Activated CD4-positive, alpha-beta T cell treated with anti-CD3 and anti-CD28 coated beads, Interleukin-2, amount 10 ng/mL, durations not matched to agents 24 days and 14 days (primary cell): ENCODE data around the gene RAB4B. TPM values are rescaled to one million over a fixed set of nuclear protein-coding genes. Genes with fewer than 3 reads are reported as not detected.
"Not testable (repeated sequence)": the region's sequence is repeated elsewhere in the genome, so short reads cannot be mapped to it uniquely, and the experiment has no call there.

Experiments
- DNase-seq: peaks from one replicate; pipeline ENCODE4 v3.0.0; 2022
- H3K27ac Mint-ChIP-seq: one replicate; pipeline ENCODE4 v1.8.0; 2022; ENCODE audit warnings: mild to moderate bottlenecking, mixed read lengths
- H3K27me3 Mint-ChIP-seq: one replicate; pipeline ENCODE4 v1.8.0; 2022; ENCODE audit warnings: mixed read lengths
- H3K36me3 Mint-ChIP-seq: one replicate; pipeline ENCODE4 v1.8.0; 2022; ENCODE audit warnings: low read depth, mild to moderate bottlenecking, mixed read lengths
- H3K4me1 Mint-ChIP-seq: one replicate; pipeline ENCODE4 v1.8.0; 2021; ENCODE audit warnings: mixed read lengths
- H3K4me3 Mint-ChIP-seq: one replicate; pipeline ENCODE4 v1.8.0; 2022; ENCODE audit warnings: mild to moderate bottlenecking, moderate library complexity, mixed read lengths
- H3K9me3 Mint-ChIP-seq: one replicate; pipeline ENCODE4 v1.8.0; 2021; ENCODE audit warnings: mixed read lengths
- intact Hi-C: fragments of 100-400 bp; cut with micrococcal nuclease; formaldehyde crosslinking; loops from one replicate; pipeline ENCODE4 v1.15.1; 2023
- total RNA-seq: library from RNA; stranded (reverse); gene quantifications from 2 replicates; pipeline ENCODE4 v1.2.3, GENCODE V29; 2022

Gene RAB4B, protein sequence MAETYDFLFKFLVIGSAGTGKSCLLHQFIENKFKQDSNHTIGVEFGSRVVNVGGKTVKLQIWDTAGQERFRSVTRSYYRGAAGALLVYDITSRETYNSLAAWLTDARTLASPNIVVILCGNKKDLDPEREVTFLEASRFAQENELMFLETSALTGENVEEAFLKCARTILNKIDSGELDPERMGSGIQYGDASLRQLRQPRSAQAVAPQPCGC
- total RNA-seq = 36.3 and 41.0 TPM in 2 replicates

DNA sequence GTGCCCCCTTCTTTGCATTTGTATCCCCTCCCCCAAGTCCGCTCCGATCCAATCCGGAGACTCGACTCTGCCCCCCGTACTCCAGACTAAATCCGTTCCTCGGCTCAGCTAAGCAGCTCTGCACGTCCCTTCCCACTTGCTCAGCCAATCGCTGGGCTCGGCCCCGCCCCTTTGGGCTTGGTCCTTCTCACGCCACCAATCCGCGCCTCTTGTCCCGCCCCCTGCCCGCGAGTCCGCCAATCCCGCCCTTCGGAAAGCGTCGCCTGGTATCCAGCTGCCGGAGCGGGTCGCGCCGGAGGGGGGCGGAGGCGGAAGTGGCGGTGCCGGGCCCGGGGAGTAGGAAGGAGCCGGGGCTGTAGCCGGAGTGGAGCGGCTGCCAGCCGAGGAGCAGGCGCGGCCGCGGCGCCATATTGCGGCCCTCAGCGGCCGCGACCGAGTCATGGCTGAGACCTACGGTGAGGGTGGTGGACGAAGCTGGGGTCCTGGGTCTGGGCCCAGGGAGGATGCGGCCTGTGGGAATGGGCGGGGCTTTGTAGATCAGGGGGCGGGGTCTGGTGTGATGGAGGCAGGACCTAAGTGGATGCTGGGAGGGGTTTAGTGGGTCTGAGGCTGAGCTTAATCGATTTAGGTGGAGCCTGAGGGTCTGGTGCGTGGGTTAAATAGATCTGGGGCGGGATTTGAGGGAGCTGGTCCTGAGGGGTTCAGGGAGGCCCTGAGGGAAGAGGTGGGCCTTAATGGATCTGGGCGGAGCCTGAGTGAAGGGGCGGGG, at the start of gene RAB4B:
Gene RAB4B, plus strand, starts transcription at position 311 of the 769 bp plus-strand sequence. Its CDS starts 129 bp downstream, at position 440.
- Mint-ChIP-seq H3K27ac (peak within 1 kb of the TSS; percentile 96), H3K27me3 (no peaks in the 10 kb centered on the region), H3K4me1 (peaks cover 53% of the 10 kb centered on the region), H3K4me3 (peak within 1 kb of the TSS; percentile 94), H3K9me3 (no peaks in the 10 kb centered on the region), H3K36me3 (peaks cover 12% of the 10 kb centered on the region)
- DNase-seq = peak; percentile 100
- intact Hi-C loops = loop anchor here (1.0 to 10.0 kb wide), 7 partner anchors 20 to 577 kb away; partner anchors contain the start of genes COQ8B, SNRPA and TGFB1

DNA sequence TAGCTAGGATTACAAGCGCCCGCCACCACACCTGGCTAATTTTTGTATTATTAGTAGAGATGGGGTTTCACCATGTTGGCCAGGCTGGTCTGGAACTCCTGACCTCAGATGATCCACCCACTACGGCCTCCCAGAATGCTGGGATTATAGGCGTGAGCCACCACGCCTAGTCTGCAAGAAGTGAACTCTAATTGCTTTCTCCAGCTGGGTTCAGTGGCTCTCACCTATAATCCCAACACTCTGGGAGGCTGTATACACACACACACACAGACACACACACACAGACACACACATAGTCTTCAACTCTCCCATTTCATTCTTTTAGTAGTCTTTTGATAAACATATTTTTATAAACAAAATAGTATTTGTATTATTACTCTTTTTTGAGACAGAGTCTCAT, 48.0 kb upstream of the RAB4B start:
- H3K4me1 Mint-ChIP-seq, H3K9me3 Mint-ChIP-seq, H3K4me3 Mint-ChIP-seq, H3K27me3 Mint-ChIP-seq, H3K27ac Mint-ChIP-seq, intact Hi-C loops, DNase-seq: not testable (repeated sequence)
- peaks cover 56% of the 10 kb centered on the region for H3K36me3 Mint-ChIP-seq

DNA sequence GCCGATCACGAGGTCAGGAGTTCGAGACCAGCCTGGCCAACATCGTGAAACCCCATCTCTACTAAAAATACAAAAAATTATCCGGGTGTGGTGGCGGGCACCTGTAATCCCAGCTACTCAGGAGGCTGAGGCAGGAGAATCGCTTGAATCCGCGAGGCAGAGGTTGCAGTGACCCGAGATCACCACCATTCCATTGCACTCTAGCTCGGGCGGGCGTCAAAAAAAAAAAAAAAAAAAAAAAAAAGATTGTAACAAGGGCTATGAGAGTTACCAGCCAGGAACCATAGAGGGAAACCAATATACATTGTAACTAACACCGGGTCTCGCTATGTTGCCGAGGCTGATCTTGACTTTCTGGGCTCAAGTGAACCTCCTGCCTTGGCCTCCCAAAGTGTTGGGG, 45.7 kb upstream of the RAB4B start:
- H3K27me3 Mint-ChIP-seq, H3K4me3 Mint-ChIP-seq, H3K27ac Mint-ChIP-seq, H3K9me3 Mint-ChIP-seq, DNase-seq, H3K4me1 Mint-ChIP-seq, intact Hi-C loops: not testable (repeated sequence)
- H3K36me3 Mint-ChIP-seq = peaks cover 55% of the 10 kb centered on the region

DNA sequence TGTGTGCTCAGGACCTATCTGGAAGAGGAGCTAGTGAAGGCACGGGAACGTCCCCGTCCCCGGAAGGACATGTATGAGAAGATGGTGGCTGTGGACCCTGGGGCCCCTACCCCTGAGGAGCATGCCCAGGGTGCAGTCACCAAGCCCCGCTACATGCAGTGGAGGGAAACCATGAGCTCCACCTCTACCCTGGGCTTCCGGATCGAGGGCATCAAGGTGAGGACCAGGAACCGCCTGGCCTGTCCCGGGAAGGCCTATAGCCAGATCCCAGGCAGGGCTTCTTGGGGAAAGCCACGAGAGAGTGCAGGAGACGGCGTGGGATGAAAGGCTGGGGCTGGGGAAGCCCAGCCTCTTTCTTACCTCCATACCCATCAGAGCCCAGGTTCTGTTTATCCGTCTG, 44.9 kb upstream of the RAB4B start:
- H3K4me1 Mint-ChIP-seq = peaks cover 4% of the 10 kb centered on the region
- DNase-seq = no peak
- H3K4me3 Mint-ChIP-seq = no peak overlapping the region
- intact Hi-C loops = no loop called here
- no peaks in the 10 kb centered on the region for H3K9me3 Mint-ChIP-seq
- peaks cover 55% of the 10 kb centered on the region for H3K36me3 Mint-ChIP-seq
- no peaks in the 10 kb centered on the region for H3K27me3 Mint-ChIP-seq
- no peak overlapping the region for H3K27ac Mint-ChIP-seq

DNA sequence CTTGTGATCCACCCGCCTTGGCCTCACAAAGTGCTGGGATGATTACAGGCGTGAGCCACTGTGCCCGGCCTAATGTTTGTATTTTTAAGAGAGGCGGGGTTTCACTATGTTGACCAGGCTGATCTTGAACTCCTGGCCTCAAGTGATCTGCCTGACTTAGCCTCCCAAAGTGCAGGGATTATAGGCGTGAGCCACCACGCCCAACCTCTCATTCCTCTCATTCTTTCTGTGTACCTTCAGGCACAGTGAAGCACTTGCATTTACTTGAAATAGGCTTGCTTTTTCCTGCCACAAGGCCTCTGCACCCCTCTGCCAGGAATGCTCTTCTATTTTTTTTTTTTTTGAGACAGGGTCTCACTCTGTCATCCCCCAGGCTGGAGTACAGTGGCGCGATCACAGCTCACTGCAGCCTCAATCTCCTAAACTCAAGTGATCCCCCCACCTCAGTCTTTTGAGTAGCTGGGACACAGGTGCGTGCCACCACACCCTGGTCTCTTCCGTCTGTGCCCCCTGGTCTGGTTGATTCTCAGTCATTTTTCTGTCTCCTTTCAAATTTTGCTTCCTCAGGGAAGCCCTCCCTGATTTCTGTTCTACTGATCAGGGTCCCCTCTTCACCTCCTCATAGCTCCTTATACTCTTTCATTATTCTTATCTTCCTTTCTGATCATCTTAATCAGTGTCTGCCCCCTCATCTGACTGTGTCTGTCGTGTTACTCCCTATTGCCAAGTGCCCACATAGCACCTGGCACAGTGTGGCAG, 42.9 kb upstream of the RAB4B start:
- peaks cover 2% of the 10 kb centered on the region for H3K4me1 Mint-ChIP-seq
- H3K27me3 Mint-ChIP-seq = no peaks in the 10 kb centered on the region
- no peaks in the 10 kb centered on the region for H3K9me3 Mint-ChIP-seq
- intact Hi-C loops = no loop called here
- no peak overlapping the region for H3K4me3 Mint-ChIP-seq
- H3K36me3 Mint-ChIP-seq = peaks cover 50% of the 10 kb centered on the region
- H3K27ac Mint-ChIP-seq = no peak overlapping the region
- DNase-seq = no peak

- no peak overlapping the region for H3K27ac Mint-ChIP-seq
- no peaks in the 10 kb centered on the region for H3K27me3 Mint-ChIP-seq
- H3K4me3 Mint-ChIP-seq = no peak overlapping the region
- peaks cover 41% of the 10 kb centered on the region for H3K36me3 Mint-ChIP-seq
- intact Hi-C loops = no loop called here
- no peaks in the 10 kb centered on the region for H3K9me3 Mint-ChIP-seq
- no peaks in the 10 kb centered on the region for H3K4me1 Mint-ChIP-seq
- DNase-seq = no peak
Measured at GRCh38 chr19:40736661-40737060, 41.4 kb upstream of the RAB4B start.

DNA sequence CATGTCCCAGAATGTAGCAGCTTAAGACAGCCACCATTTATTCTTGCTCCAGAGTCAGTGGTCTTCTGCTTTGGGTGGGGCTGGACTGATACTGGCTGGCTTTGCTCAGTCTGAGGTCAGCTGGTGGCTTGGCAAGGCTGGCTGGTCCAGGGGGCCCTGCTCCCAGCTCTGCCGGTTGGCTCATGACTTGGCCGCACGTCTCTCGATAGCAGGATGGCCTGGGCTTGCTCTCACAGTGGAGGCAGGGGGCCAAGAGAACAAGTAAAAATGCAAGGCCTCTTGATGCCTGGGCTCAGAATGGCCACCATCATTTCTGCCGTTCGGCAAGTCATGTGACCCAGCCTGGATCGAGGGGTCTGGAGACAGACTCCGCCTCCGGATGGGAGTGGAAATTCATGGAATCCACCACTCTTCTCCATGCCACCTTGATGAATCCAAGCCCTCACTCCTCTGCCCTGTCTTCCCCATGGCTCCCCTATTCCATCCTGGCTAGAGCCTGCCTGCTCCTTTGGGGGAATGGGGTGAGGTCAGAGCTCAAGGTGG, 40.9 kb upstream of the RAB4B start:
- Mint-ChIP-seq H3K36me3 (peaks cover 41% of the 10 kb centered on the region), H3K27me3 (no peaks in the 10 kb centered on the region), H3K4me1 (no peaks in the 10 kb centered on the region), H3K27ac (no peak overlapping the region), H3K9me3 (no peaks in the 10 kb centered on the region), H3K4me3 (no peak overlapping the region)
- no peak for DNase-seq
- intact Hi-C loops = no loop called here

GRCh38 chr19:40739030-40739839, 38.8 kb upstream of the RAB4B start:
- no peaks in the 10 kb centered on the region for H3K27me3 Mint-ChIP-seq
- H3K27ac Mint-ChIP-seq = no peak overlapping the region
- peaks cover 27% of the 10 kb centered on the region for H3K36me3 Mint-ChIP-seq
- no peak for DNase-seq
- H3K4me3 Mint-ChIP-seq = no peak overlapping the region
- intact Hi-C loops = no loop called here
- H3K9me3 Mint-ChIP-seq = no peaks in the 10 kb centered on the region
- H3K4me1 Mint-ChIP-seq = no peaks in the 10 kb centered on the region

GRCh38 chr19:40739871-40740703, 38.0 kb upstream of the RAB4B start:
- H3K9me3 Mint-ChIP-seq = no peaks in the 10 kb centered on the region
- no peak overlapping the region for H3K27ac Mint-ChIP-seq
- no peaks in the 10 kb centered on the region for H3K27me3 Mint-ChIP-seq
- no peak for DNase-seq
- no peaks in the 10 kb centered on the region for H3K4me1 Mint-ChIP-seq
- peaks cover 22% of the 10 kb centered on the region for H3K36me3 Mint-ChIP-seq
- H3K4me3 Mint-ChIP-seq = no peak overlapping the region
- intact Hi-C loops = no loop called here

- Mint-ChIP-seq H3K4me3 (no peak overlapping the region), H3K4me1 (no peaks in the 10 kb centered on the region), H3K9me3 (no peaks in the 10 kb centered on the region), H3K27ac (no peak overlapping the region), H3K36me3 (peaks cover 15% of the 10 kb centered on the region), H3K27me3 (no peaks in the 10 kb centered on the region)
- no peak for DNase-seq
- intact Hi-C loops = no loop called here
Measured at GRCh38 chr19:40740747-40741146, 37.3 kb upstream of the RAB4B start.

- Mint-ChIP-seq H3K27me3 (no peaks in the 10 kb centered on the region), H3K27ac (no peak overlapping the region), H3K4me1 (no peaks in the 10 kb centered on the region), H3K9me3 (no peaks in the 10 kb centered on the region), H3K36me3 (peaks cover 13% of the 10 kb centered on the region), H3K4me3 (no peak overlapping the region)
- intact Hi-C loops = no loop called here
- DNase-seq = no peak
Measured at GRCh38 chr19:40741527-40742390, 36.3 kb upstream of the RAB4B start.

DNA sequence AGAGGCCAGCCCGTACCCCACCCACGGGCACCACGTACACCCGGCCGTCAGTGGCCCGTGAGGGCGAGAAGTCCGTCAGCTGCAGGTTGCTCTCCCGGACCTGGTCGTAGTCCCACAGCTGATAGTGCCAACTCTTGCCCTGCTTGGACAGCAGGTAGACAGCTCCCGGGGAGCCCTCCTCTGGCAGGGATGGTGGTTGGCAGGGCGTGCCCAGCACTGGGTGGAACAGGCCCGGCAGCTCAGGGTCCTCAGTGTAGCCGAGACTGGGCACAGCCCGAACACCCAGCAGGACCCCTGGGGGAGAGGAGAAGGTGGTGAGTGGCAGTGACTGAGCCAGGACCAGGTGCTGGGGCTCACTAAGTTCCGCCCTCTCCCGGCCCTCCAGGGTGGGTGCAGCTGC, 35.6 kb upstream of the RAB4B start:
- no peaks in the 10 kb centered on the region for H3K27me3 Mint-ChIP-seq
- no peak for DNase-seq
- H3K4me3 Mint-ChIP-seq = no peak overlapping the region
- H3K27ac Mint-ChIP-seq = no peak overlapping the region
- peaks cover 6% of the 10 kb centered on the region for H3K36me3 Mint-ChIP-seq
- intact Hi-C loops = no loop called here
- H3K9me3 Mint-ChIP-seq = no peaks in the 10 kb centered on the region
- H3K4me1 Mint-ChIP-seq = no peaks in the 10 kb centered on the region
